H9 (cell line): ENCODE measurements around the gene GALNT13. TPM values are rescaled to one million over a fixed set of nuclear protein-coding genes. Genes with fewer than 3 reads are reported as not detected.

ENCODE experiments used
- DNase-seq: peaks from one replicate; pipeline ENCODE4 v3.0.0-alpha.2; 2017
- H2AFZ ChIP-seq: one replicate; pipeline ENCODE4 v1.6.1; 2013; ENCODE audit warnings: mild to moderate bottlenecking, low read length, control low read depth, moderate library complexity
- H2AK5ac ChIP-seq: 2 replicates; pipeline ENCODE4 v1.6.1; 2013; ENCODE audit warnings: low read length, control low read depth, mixed read lengths; ENCODE audit not compliant: insufficient read length
- H2BK120ac ChIP-seq: one replicate; pipeline ENCODE4 v1.6.1; 2013; ENCODE audit warnings: low read depth, mild to moderate bottlenecking, low read length, control low read depth, inconsistent platforms; ENCODE audit not compliant: poor library complexity, severe bottlenecking
- H2BK12ac ChIP-seq: 2 replicates; pipeline ENCODE4 v1.6.1; 2013; ENCODE audit warnings: low read length, control low read depth, mixed read lengths, low read depth; ENCODE audit not compliant: insufficient read length
- H2BK15ac ChIP-seq: 2 replicates; pipeline ENCODE4 v1.6.1; 2013; ENCODE audit warnings: low read depth, low read length, control low read depth
- H2BK20ac ChIP-seq: one replicate; pipeline ENCODE4 v1.6.1; 2013; ENCODE audit warnings: low read depth, mild to moderate bottlenecking, low read length, control low read depth, inconsistent platforms; ENCODE audit not compliant: poor library complexity, severe bottlenecking
- H2BK5ac ChIP-seq: 2 replicates; pipeline ENCODE4 v1.6.1; 2013; ENCODE audit warnings: low read length, control low read depth, mixed read lengths; ENCODE audit not compliant: insufficient read length
- H3K14ac ChIP-seq: 2 replicates; pipeline ENCODE4 v1.6.1; 2013; ENCODE audit warnings: low read length, control low read depth; ENCODE audit not compliant: insufficient read depth
- H3K18ac ChIP-seq: 2 replicates; pipeline ENCODE4 v1.6.1; 2013; ENCODE audit warnings: low read depth, mild to moderate bottlenecking, mixed read lengths, low read length, control low read depth; ENCODE audit not compliant: insufficient read length
- H3K23ac ChIP-seq: 2 replicates; pipeline ENCODE4 v1.6.1; 2013; ENCODE audit warnings: low read length, control low read depth, mixed read lengths, low read depth; ENCODE audit not compliant: insufficient read length
- H3K23me2 ChIP-seq: 2 replicates; pipeline ENCODE4 v1.6.1; 2013; ENCODE audit warnings: low read depth, mild to moderate bottlenecking, mixed read lengths, low read length, control low read depth; ENCODE audit not compliant: insufficient read length, poor library complexity, severe bottlenecking
- H3K27ac ChIP-seq: 2 replicates; pipeline ENCODE4 v1.5.1; 2013; ENCODE audit warnings: low read length, control low read depth, mixed read lengths, low read depth; ENCODE audit not compliant: insufficient read length
- H3K27me3 ChIP-seq: 2 replicates; pipeline ENCODE4 v1.6.1; 2013; ENCODE audit warnings: low read length, control low read depth, inconsistent platforms; ENCODE audit not compliant: insufficient read depth
- H3K4ac ChIP-seq: 2 replicates; pipeline ENCODE4 v1.6.1; 2013; ENCODE audit warnings: low read depth, mild to moderate bottlenecking, control low read depth, inconsistent platforms, low read length, moderate library complexity
- H3K4me1 ChIP-seq: 2 replicates; pipeline ENCODE4 v1.6.1; 2013; ENCODE audit warnings: low read length, control low read depth, inconsistent platforms; ENCODE audit not compliant: insufficient read depth
- H3K4me2 ChIP-seq: 2 replicates; pipeline ENCODE4 v1.6.1; 2013; ENCODE audit warnings: low read length, control low read depth, mixed read lengths; ENCODE audit not compliant: insufficient read length, insufficient read depth
- H3K56ac ChIP-seq: 2 replicates; pipeline ENCODE4 v1.6.1; 2013; ENCODE audit warnings: low read depth, mild to moderate bottlenecking, mixed read lengths, low read length, control low read depth; ENCODE audit not compliant: insufficient read length
- H3K79me1 ChIP-seq: 2 replicates; pipeline ENCODE4 v1.6.1; 2013; ENCODE audit warnings: low read depth, mild to moderate bottlenecking, moderate library complexity, low read length, control low read depth, inconsistent platforms; ENCODE audit not compliant: insufficient read depth, poor library complexity, severe bottlenecking
- H3K79me2 ChIP-seq: 2 replicates; pipeline ENCODE4 v1.6.1; 2013; ENCODE audit warnings: low read length, control low read depth, inconsistent platforms; ENCODE audit not compliant: insufficient read depth
- H3K9ac ChIP-seq: 2 replicates; pipeline ENCODE4 v1.6.1; 2013; ENCODE audit warnings: low read length, control low read depth, mixed read lengths; ENCODE audit not compliant: insufficient read length; ENCODE audit errors: extremely low read depth
- H3K9me3 ChIP-seq: one replicate; pipeline ENCODE4 v1.6.1; 2013; ENCODE audit warnings: low read depth, low read length, inconsistent platforms; ENCODE audit not compliant: control insufficient read depth
- H3T11ph ChIP-seq: one replicate; pipeline ENCODE4 v1.6.1; 2013; ENCODE audit warnings: mild to moderate bottlenecking, low read length, control low read depth, inconsistent platforms
- H4K20me1 ChIP-seq: one replicate; pipeline ENCODE4 v1.6.1; 2013; ENCODE audit not compliant: control insufficient read depth, insufficient read length, insufficient read depth
- H4K5ac ChIP-seq: 2 replicates; pipeline ENCODE4 v1.6.1; 2013; ENCODE audit warnings: low read depth, mild to moderate bottlenecking, mixed read lengths, low read length, control low read depth; ENCODE audit not compliant: insufficient read length
- H4K8ac ChIP-seq: replicated peaks from 2 replicates; pipeline ENCODE4 v1.6.1; 2013; ENCODE audit warnings: low read length, control low read depth, mixed read lengths, low read depth; ENCODE audit not compliant: insufficient read length
- H4K91ac ChIP-seq: 2 replicates; pipeline ENCODE4 v1.6.1; 2013; ENCODE audit warnings: low read depth, mild to moderate bottlenecking, moderate library complexity, mixed read lengths, low read length, control low read depth; ENCODE audit not compliant: insufficient read length
- H3K27ac Mint-ChIP-seq, 3 experiments: 2 replicates in 2 of 3; 3 replicates in 1 of 3; pipeline ENCODE4 v1.8.0; 2020 to 2021; ENCODE audit warnings: mixed read lengths in 3 of 3, mild to moderate bottlenecking in 1 of 3, moderate library complexity in 1 of 3
- H3K27me3 Mint-ChIP-seq: 2 replicates; pipeline ENCODE4 v1.8.0; 2021; ENCODE audit warnings: low read depth, mild to moderate bottlenecking, moderate library complexity, mixed read lengths
- H3K36me3 Mint-ChIP-seq, 3 experiments: 2 replicates in 2 of 3; 3 replicates in 1 of 3; pipeline ENCODE4 v1.8.0; 2020 to 2021; ENCODE audit warnings: low read depth in 3 of 3, mixed read lengths in 3 of 3; ENCODE audit not compliant: insufficient read depth in 1 of 3
- H3K4me1 Mint-ChIP-seq, 2 experiments: 2 replicates each; pipeline ENCODE4 v1.8.0; 2020; ENCODE audit warnings: mixed read lengths in 2 of 2
- H3K4me3 Mint-ChIP-seq, 2 experiments: 2 replicates in 1 of 2; 3 replicates in 1 of 2; pipeline ENCODE4 v1.8.0; 2020 to 2021; ENCODE audit warnings: mild to moderate bottlenecking in 2 of 2, mixed read lengths in 2 of 2, moderate library complexity in 1 of 2
- H3K9me3 Mint-ChIP-seq, 2 experiments: 2 replicates in 1 of 2; 3 replicates in 1 of 2; pipeline ENCODE4 v1.8.0; 2020; ENCODE audit warnings: mild to moderate bottlenecking in 2 of 2, mixed read lengths in 2 of 2, moderate library complexity in 1 of 2
- WGBS: extraction: QIAGEN DNeasy Blood & Tissue Kit; methylation state at CpG from one replicate; pipeline ENCODE4 v1.1.7; 2013; ENCODE audit warnings: missing lambda C conversion rate, low lambda C conversion rate, mixed read lengths; ENCODE audit not compliant: insufficient read length; ENCODE audit errors: extremely low coverage; 5-methylcytosine and 5-hydroxymethylcytosine counted together
- total RNA-seq: library from RNA; stranded (reverse); gene quantifications from 2 replicates; pipeline ENCODE4 v1.2.1, GENCODE V29; 2021
- TF ChIP-seq, protein P1 (sequence below): fragments of 200-600 bp; sonication (generic); conservative IDR thresholded peaks from 3 replicates; pipeline ENCODE4 v1.8.0; 2021; ENCODE audit warnings: antibody characterized with exemption, mild to moderate bottlenecking

Gene GALNT13
- total RNA-seq, 1 experiment from 2014 or later: 6.6 TPM

DNA sequence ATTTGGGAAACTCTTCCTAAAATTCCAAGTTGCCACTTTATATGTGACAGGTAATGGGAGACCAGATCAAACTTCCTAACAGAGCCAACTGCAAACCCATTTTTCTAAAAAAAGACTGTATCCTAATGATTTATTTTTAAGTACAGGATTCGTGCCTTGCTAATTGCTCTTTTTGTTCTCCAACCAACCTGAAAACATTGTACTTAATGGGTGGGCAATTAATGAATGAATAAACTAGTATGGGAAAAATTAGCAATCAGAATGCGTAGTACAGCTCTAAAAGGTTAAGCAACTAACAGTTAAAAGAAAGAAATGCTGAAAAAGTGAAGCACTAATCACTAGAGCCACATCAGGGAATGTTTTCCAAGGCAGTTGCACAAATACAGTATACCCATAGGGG lies 609.6 kb downstream of the GALNT13 start:
- no peak overlapping the region for H4K91ac ChIP-seq
- no peaks in the 10 kb centered on the region for H3K79me2 ChIP-seq
- H3K23ac ChIP-seq: no peak overlapping the region
- no peak overlapping the region for H4K5ac ChIP-seq
- no peak overlapping the region for H2AFZ ChIP-seq
- H3K4me1 Mint-ChIP-seq: peaks cover 26 to 32% of the 10 kb centered on the region in 2 experiments
- no peak overlapping the region for H3K18ac ChIP-seq
- H2BK15ac ChIP-seq: no peak overlapping the region
- no peak overlapping the region for H3K27ac ChIP-seq
- no peak overlapping the region for H2BK12ac ChIP-seq
- H3K36me3 Mint-ChIP-seq: no peaks in the 10 kb centered on the region
- peaks cover 3% of the 10 kb centered on the region; the same call in 1 of the 2 replicates for H3K4me1 ChIP-seq
- TF ChIP-seq, protein P1, sequence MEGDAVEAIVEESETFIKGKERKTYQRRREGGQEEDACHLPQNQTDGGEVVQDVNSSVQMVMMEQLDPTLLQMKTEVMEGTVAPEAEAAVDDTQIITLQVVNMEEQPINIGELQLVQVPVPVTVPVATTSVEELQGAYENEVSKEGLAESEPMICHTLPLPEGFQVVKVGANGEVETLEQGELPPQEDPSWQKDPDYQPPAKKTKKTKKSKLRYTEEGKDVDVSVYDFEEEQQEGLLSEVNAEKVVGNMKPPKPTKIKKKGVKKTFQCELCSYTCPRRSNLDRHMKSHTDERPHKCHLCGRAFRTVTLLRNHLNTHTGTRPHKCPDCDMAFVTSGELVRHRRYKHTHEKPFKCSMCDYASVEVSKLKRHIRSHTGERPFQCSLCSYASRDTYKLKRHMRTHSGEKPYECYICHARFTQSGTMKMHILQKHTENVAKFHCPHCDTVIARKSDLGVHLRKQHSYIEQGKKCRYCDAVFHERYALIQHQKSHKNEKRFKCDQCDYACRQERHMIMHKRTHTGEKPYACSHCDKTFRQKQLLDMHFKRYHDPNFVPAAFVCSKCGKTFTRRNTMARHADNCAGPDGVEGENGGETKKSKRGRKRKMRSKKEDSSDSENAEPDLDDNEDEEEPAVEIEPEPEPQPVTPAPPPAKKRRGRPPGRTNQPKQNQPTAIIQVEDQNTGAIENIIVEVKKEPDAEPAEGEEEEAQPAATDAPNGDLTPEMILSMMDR: no peak
- no peak overlapping the region for H2BK120ac ChIP-seq
- H3K4me2 ChIP-seq: no peak overlapping the region
- H3K9me3 Mint-ChIP-seq: peaks cover 0 to 2% of the 10 kb centered on the region in 2 experiments; a peak in 2 of 5 replicates
- DNase-seq: no peak
- no peak overlapping the region for H3K4me3 Mint-ChIP-seq
- no peak overlapping the region for H4K8ac ChIP-seq
- no peaks in the 10 kb centered on the region for H3K27me3 Mint-ChIP-seq
- no CpG with 5 or more reads among the region's 2 CpGs for WGBS
- no peak overlapping the region for H2BK5ac ChIP-seq
- no peaks in the 10 kb centered on the region for H4K20me1 ChIP-seq
- no peak overlapping the region for H3K9ac ChIP-seq
- no peak overlapping the region for H2BK20ac ChIP-seq
- no peak overlapping the region for H3K14ac ChIP-seq
- no peaks in the 10 kb centered on the region for H3K23me2 ChIP-seq
- H3K79me1 ChIP-seq: no peaks in the 10 kb centered on the region
- H3T11ph ChIP-seq: no peak overlapping the region
- no peak overlapping the region for H3K4ac ChIP-seq
- no peaks in the 10 kb centered on the region for H3K9me3 ChIP-seq
- no peaks in the 10 kb centered on the region for H3K27me3 ChIP-seq
- no peak overlapping the region for H2AK5ac ChIP-seq
- H3K56ac ChIP-seq: no peak overlapping the region
- H3K27ac Mint-ChIP-seq: no peak overlapping the region
